HG03565 (cell line): Measurements from ENCODE around the gene NKX1-2.

ENCODE experiments used
- ATAC-seq: cut with Tn5 transposase; IDR thresholded peaks from one replicate; pipeline ENCODE4 v1.9.1; 2021; ENCODE audit warnings: mild to moderate bottlenecking, moderate library complexity; ENCODE audit not compliant: unreplicated experiment

The NKX1-2 gene

GRCh38 chr10:124450012-124450782 is at the start of gene NKX1-2:
Gene NKX1-2, minus strand, starts transcription at chr10:124450035. Its CDS starts 92 bp downstream, at chr10:124449943.
- ATAC-seq: no peak

GRCh38 chr10:124498056-124498455 is 48.2 kb upstream of the NKX1-2 start:
- ATAC-seq: no peak

GRCh38 chr10:124497196-124497881 is 47.5 kb upstream of the NKX1-2 start:
- ATAC-seq: no peak

GRCh38 chr10:124496620-124497019 is 46.8 kb upstream of the NKX1-2 start:
- no peak for ATAC-seq

GRCh38 chr10:124496150-124496549 is 46.3 kb upstream of the NKX1-2 start:
- no peak for ATAC-seq

- ATAC-seq: no peak
Measured at GRCh38 chr10:124495725-124496124, 45.9 kb upstream of the NKX1-2 start.

GRCh38 chr10:124495162-124495561 is 45.3 kb upstream of the NKX1-2 start:
- ATAC-seq: no peak

- no peak for ATAC-seq
Measured at GRCh38 chr10:124494046-124494807, 44.4 kb upstream of the NKX1-2 start.

- ATAC-seq: no peak
Measured at GRCh38 chr10:124493214-124493882, 43.5 kb upstream of the NKX1-2 start.

GRCh38 chr10:124492266-124492665 is 42.4 kb upstream of the NKX1-2 start:
- ATAC-seq: no peak

GRCh38 chr10:124491105-124491504 is 41.3 kb upstream of the NKX1-2 start:
- no peak for ATAC-seq

- no peak for ATAC-seq
Measured at GRCh38 chr10:124486635-124487034, 36.8 kb upstream of the NKX1-2 start.

- ATAC-seq: no peak
Measured at GRCh38 chr10:124484661-124485060, 34.8 kb upstream of the NKX1-2 start.

- no peak for ATAC-seq
Measured at GRCh38 chr10:124484031-124484430, 34.2 kb upstream of the NKX1-2 start.

- ATAC-seq: no peak
Measured at GRCh38 chr10:124482876-124483275, 33.0 kb upstream of the NKX1-2 start.

- ATAC-seq: no peak
Measured at GRCh38 chr10:124482236-124482800, 32.5 kb upstream of the NKX1-2 start.

GRCh38 chr10:124481717-124482116 is 31.9 kb upstream of the NKX1-2 start:
- ATAC-seq: no peak

- no peak for ATAC-seq
Measured at GRCh38 chr10:124480860-124481259, 31.0 kb upstream of the NKX1-2 start.

- ATAC-seq: no peak
Measured at GRCh38 chr10:124478515-124478914, 28.7 kb upstream of the NKX1-2 start.

GRCh38 chr10:124477614-124478363 is 28.0 kb upstream of the NKX1-2 start:
- ATAC-seq: no peak
